HepG2 (cell line): ENCODE measurements around the gene PEX14. TPM values are rescaled to one million over a fixed set of nuclear protein-coding genes. Genes with fewer than 3 reads are reported as not detected.

Source experiments
- BRF2 ChIP-seq: sonication (generic); formaldehyde crosslinking; IDR thresholded peaks from 2 replicates; pipeline ENCODE4 v1.8.1; 2022; ENCODE audit warnings: mild to moderate bottlenecking, missing genetic modification reagents
- CAMTA2 ChIP-seq: sonication (generic); formaldehyde crosslinking; IDR thresholded peaks from 2 replicates; pipeline ENCODE4 v1.4.0; 2020; ENCODE audit warnings: mild to moderate bottlenecking, missing genetic modification reagents, borderline replicate concordance
- EEA1 ChIP-seq: sonication (generic); formaldehyde crosslinking; IDR thresholded peaks from 2 replicates; pipeline ENCODE4 v1.5.1; 2020; ENCODE audit warnings: mild to moderate bottlenecking, missing genetic modification reagents, borderline replicate concordance
- FLYWCH1 ChIP-seq: sonication (generic); formaldehyde crosslinking; IDR thresholded peaks from 2 replicates; pipeline ENCODE4 v1.8.1; 2023; ENCODE audit warnings: mild to moderate bottlenecking, missing genetic modification reagents
- IKZF1 ChIP-seq: fragments of 450-650 bp; IDR thresholded peaks from 2 replicates; pipeline ENCODE4 v1.7.1; 2016
- KDM5A ChIP-seq: fragments of 200-600 bp; sonication (generic); IDR thresholded peaks from 2 replicates; pipeline ENCODE4 v1.7.0; 2018; ENCODE audit warnings: antibody characterized with exemption, mild to moderate bottlenecking, low read length, borderline replicate concordance
- MLXIP ChIP-seq: sonication (generic); formaldehyde crosslinking; IDR thresholded peaks from 2 replicates; pipeline ENCODE4 v1.9.0; 2021; ENCODE audit warnings: missing genetic modification reagents, borderline replicate concordance
- NR2F2 ChIP-seq: IDR thresholded peaks from 2 replicates; pipeline ENCODE4 v1.6.1; 2012; ENCODE audit warnings: low read depth, inconsistent platforms, borderline replicate concordance
- RAD21 ChIP-seq: fragments of 450-650 bp; formaldehyde crosslinking; IDR thresholded peaks from 2 replicates; pipeline ENCODE4 v1.5.0; 2020; ENCODE audit warnings: mild to moderate bottlenecking
- SMAD9 ChIP-seq: sonication (generic); formaldehyde crosslinking; IDR thresholded peaks from 2 replicates; pipeline ENCODE4 v1.5.1; 2020; ENCODE audit warnings: mild to moderate bottlenecking, missing genetic modification reagents
- SMC3 ChIP-seq: IDR thresholded peaks from 2 replicates; pipeline ENCODE4 v1.6.1; 2011; ENCODE audit warnings: low read length, improper control_type of control experiment
- TEF ChIP-seq: sonication (generic); formaldehyde crosslinking; IDR thresholded peaks from 2 replicates; pipeline ENCODE4 v1.5.0; 2020; ENCODE audit warnings: missing genetic modification reagents
- TMF1 ChIP-seq: sonication (generic); formaldehyde crosslinking; IDR thresholded peaks from 2 replicates; pipeline ENCODE4 v1.8.1; 2022; ENCODE audit warnings: low read depth, missing genetic modification reagents
- ZMYM3 ChIP-seq: sonication (generic); formaldehyde crosslinking; IDR thresholded peaks from 2 replicates; pipeline ENCODE4 v1.5.1; 2020; ENCODE audit warnings: mild to moderate bottlenecking, missing genetic modification reagents
- ZNF251 ChIP-seq: sonication (generic); formaldehyde crosslinking; IDR thresholded peaks from 2 replicates; pipeline ENCODE4 v1.9.0; 2021; ENCODE audit warnings: mild to moderate bottlenecking, missing genetic modification reagents
- ZNF281 ChIP-seq: sonication (generic); formaldehyde crosslinking; IDR thresholded peaks from 2 replicates; pipeline ENCODE4 v1.4.0; 2020; ENCODE audit warnings: missing genetic modification reagents, borderline replicate concordance
- ZNF3 ChIP-seq: IDR thresholded peaks from 2 replicates; pipeline ENCODE4 v1.7.0; 2017; ENCODE audit warnings: inconsistent platforms
- ZNF350 ChIP-seq: sonication (generic); formaldehyde crosslinking; IDR thresholded peaks from 2 replicates; pipeline ENCODE4 v1.4.0; 2020; ENCODE audit warnings: mild to moderate bottlenecking, low read depth, missing genetic modification reagents, borderline replicate concordance
- ZNF441 ChIP-seq: sonication (generic); formaldehyde crosslinking; IDR thresholded peaks from 2 replicates; pipeline ENCODE4 v1.7.0; 2021; ENCODE audit warnings: missing genetic modification reagents, borderline replicate concordance
- ZNF607 ChIP-seq: sonication (generic); formaldehyde crosslinking; IDR thresholded peaks from 2 replicates; pipeline ENCODE4 v1.5.1; 2020; ENCODE audit warnings: missing genetic modification reagents, mild to moderate bottlenecking, borderline replicate concordance
- ZNF619 ChIP-seq: sonication (generic); formaldehyde crosslinking; IDR thresholded peaks from 2 replicates; pipeline ENCODE4 v1.4.0; 2020; ENCODE audit warnings: mild to moderate bottlenecking, missing genetic modification reagents
- ZNF761 ChIP-seq: sonication (generic); formaldehyde crosslinking; conservative IDR thresholded peaks from 2 replicates; pipeline ENCODE4 v1.4.0; 2020; ENCODE audit warnings: mild to moderate bottlenecking, missing genetic modification reagents
- ZNF891 ChIP-seq: sonication (generic); formaldehyde crosslinking; IDR thresholded peaks from 2 replicates; pipeline ENCODE4 v1.5.0; 2020; ENCODE audit warnings: mild to moderate bottlenecking, missing genetic modification reagents
- ZSCAN22 ChIP-seq: sonication (generic); formaldehyde crosslinking; IDR thresholded peaks from 2 replicates; pipeline ENCODE4 v1.4.0; 2020; ENCODE audit warnings: mild to moderate bottlenecking, missing genetic modification reagents
- polyA plus RNA-seq, 8 experiments: library from polyadenylated mRNA; depleted of rRNA in 3 of 8; stranded (reverse) in 7 of 8; unstranded in 1 of 8; fragments of >200 nt; fragmentation: Illumina TruSeq in 4 of 8; extraction: Trizol in 4 of 8; gene quantifications; 2 replicates each; pipeline versions ENCODE4 v1.2.1 to v1.2.3, GENCODE V29; 2011 to 2016; ENCODE audit warnings: low read depth in 4 of 8, missing spikeins in 1 of 8, mixed read lengths in 1 of 8; ENCODE audit not compliant: insufficient read depth in 1 of 8
- total RNA-seq, 5 experiments: library from RNA; depleted of rRNA; stranded (reverse); fragments of >200 nt; fragmentation: Illumina TruSeq; extraction: Trizol; gene quantifications; 2 replicates each; pipeline ENCODE4 v1.2.3, GENCODE V29; 2016; ENCODE audit warnings: low read depth in 1 of 5

Gene PEX14
- total and polyA plus RNA-seq, 2 of the 13 experiments (the other 11 are each of a cell fraction or from before 2014, with no cell fraction given): 6.5 to 9.9 TPM

- TF ChIP-seq RAD21 (CRISPR knock-in tag): peak; percentile 73
- TF ChIP-seq EEA1 (CRISPR knock-in tag): no peak
- 0 out of 2 replicates have a peak, but pooled peaks have one; percentile 55 for TF ChIP-seq CAMTA2
- no peak for TF ChIP-seq ZNF761 (CRISPR knock-in tag)
- TF ChIP-seq ZMYM3 (CRISPR knock-in tag): no peak
- no peak for TF ChIP-seq TEF
- no peak for TF ChIP-seq ZNF891 (CRISPR knock-in tag)
- no peak for TF ChIP-seq MLXIP
- TF ChIP-seq ZNF3 (CRISPR knock-in tag): no peak
- no peak for TF ChIP-seq IKZF1
- 0 out of 2 replicates have a peak, but pooled peaks have one; percentile 35 for TF ChIP-seq ZNF350 (CRISPR knock-in tag)
- TF ChIP-seq ZNF251 (CRISPR knock-in tag): no peak
- TF ChIP-seq KDM5A: peak; percentile 63; the same call in 1 of the 2 replicates
- TF ChIP-seq ZSCAN22 (CRISPR knock-in tag): no peak
- peak; percentile 63; the same call in 1 of the 2 replicates for TF ChIP-seq SMC3
- TF ChIP-seq ZNF281 (CRISPR knock-in tag): no peak
- TF ChIP-seq ZNF607 (CRISPR knock-in tag): no peak
- TF ChIP-seq NR2F2: no peak
- no peak for TF ChIP-seq BRF2 (CRISPR knock-in tag)
- no peak for TF ChIP-seq SMAD9 (CRISPR knock-in tag)
- TF ChIP-seq TMF1: no peak
- no peak for TF ChIP-seq ZNF441
- no peak for TF ChIP-seq FLYWCH1
- TF ChIP-seq ZNF619 (CRISPR knock-in tag): no peak
These were observed 20.2 kb downstream of the PEX14 start (continued) for GRCh38 chr1:10494754-10495474.
